Central memory CD8-positive, alpha-beta T cell (primary cell): Measurements from ENCODE around the gene DOP1A.
A peak's percentile ranks its signal among the peaks of the same experiment; 100 is the strongest.

Experiments used
- ATAC-seq: fragments of 150-1000 bp; cut with Tn5 transposase; replicated peaks from 2 replicates; pipeline ENCODE4 v1.10.0; 2022; ENCODE audit warnings: mild to moderate bottlenecking, moderate FRiP score, moderate number of reproducible peaks; ENCODE audit not compliant: poor library complexity, severe bottlenecking; ENCODE audit errors: extremely low read depth
- DNase-seq, 2 donors: peaks; one replicate each; pipeline ENCODE4 v3.0.0; 2021; ENCODE audit warnings: low spot score in 2 of 2
- H3K27ac Mint-ChIP-seq: one replicate; pipeline ENCODE4 v1.8.0; 2022; ENCODE audit warnings: low read depth, mild to moderate bottlenecking, moderate library complexity, mixed read lengths
- H3K27me3 Mint-ChIP-seq: one replicate; pipeline ENCODE4 v1.8.0; 2022; ENCODE audit warnings: mixed read lengths
- H3K36me3 Mint-ChIP-seq: one replicate; pipeline ENCODE4 v1.8.0; 2022; ENCODE audit warnings: mild to moderate bottlenecking, moderate library complexity, mixed read lengths; ENCODE audit not compliant: insufficient read depth
- H3K4me1 Mint-ChIP-seq: one replicate; pipeline ENCODE4 v1.8.0; 2022; ENCODE audit warnings: mixed read lengths
- H3K4me3 Mint-ChIP-seq: one replicate; pipeline ENCODE4 v1.8.0; 2022; ENCODE audit warnings: mild to moderate bottlenecking, moderate library complexity, mixed read lengths
- H3K9me3 Mint-ChIP-seq: one replicate; pipeline ENCODE4 v1.8.0; 2022; ENCODE audit warnings: mixed read lengths

DOP1A gene

DNA sequence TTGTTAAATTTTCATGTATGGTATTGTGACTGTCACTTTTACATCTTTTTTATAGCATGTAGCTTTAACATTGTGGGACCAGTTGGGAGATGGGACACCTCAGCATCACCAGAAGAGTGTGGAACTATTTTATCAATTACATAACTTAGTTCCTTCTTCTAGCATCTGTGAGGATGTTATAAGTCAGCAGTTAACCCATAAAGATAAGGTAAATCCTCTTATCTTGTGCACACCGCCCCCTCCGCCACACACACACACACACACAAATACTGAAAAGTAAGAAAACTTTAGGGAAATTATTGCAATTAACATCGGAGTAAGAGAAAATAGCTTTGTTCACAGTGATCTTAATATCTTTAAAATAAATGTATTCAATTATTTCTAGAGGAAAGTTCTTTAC, 64.7 kb downstream of the DOP1A start:
- DNase-seq (no peak), ATAC-seq (no peak)
- Mint-ChIP-seq H3K4me1 (no peaks in the 10 kb centered on the region), H3K27me3 (no peaks in the 10 kb centered on the region), H3K9me3 (no peaks in the 10 kb centered on the region), H3K27ac (no peak overlapping the region), H3K36me3 (peaks cover 36% of the 10 kb centered on the region), H3K4me3 (no peak overlapping the region)

GRCh38 chr6:83138118-83138722, 70.7 kb downstream of the DOP1A start:
- Mint-ChIP-seq H3K27ac (peak overlapping the region; percentile 35), H3K36me3 (peaks cover 28% of the 10 kb centered on the region), H3K27me3 (no peaks in the 10 kb centered on the region), H3K9me3 (no peaks in the 10 kb centered on the region), H3K4me3 (no peak overlapping the region), H3K4me1 (no peaks in the 10 kb centered on the region)
- ATAC-seq (no peak), DNase-seq (no peak)

DNA sequence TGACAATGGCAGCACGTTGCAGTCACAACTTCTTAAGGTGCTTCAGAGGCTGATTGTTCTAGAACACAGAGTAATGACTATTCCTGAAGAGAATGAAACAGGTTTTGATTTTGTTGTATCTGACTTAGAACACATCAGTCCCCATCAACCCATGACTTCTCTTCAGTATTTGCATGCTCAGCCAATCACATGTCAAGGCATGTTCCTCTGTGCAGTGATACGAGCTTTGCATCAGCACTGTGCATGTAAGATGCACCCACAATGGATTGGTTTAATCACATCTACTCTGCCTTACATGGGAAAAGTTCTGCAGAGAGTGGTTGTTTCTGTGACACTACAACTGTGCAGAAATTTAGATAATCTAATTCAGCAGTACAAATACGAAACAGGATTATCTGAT, 71.3 kb downstream of the DOP1A start:
- ATAC-seq (no peak), DNase-seq (no peak)
- Mint-ChIP-seq H3K36me3 (peaks cover 32% of the 10 kb centered on the region), H3K27ac (no peak overlapping the region), H3K9me3 (no peaks in the 10 kb centered on the region), H3K4me3 (no peak overlapping the region), H3K4me1 (no peaks in the 10 kb centered on the region), H3K27me3 (no peaks in the 10 kb centered on the region)

GRCh38 chr6:83151114-83151513, 83.6 kb downstream of the DOP1A start:
- ATAC-seq (no peak), DNase-seq (no peak)
- Mint-ChIP-seq H3K9me3 (no peaks in the 10 kb centered on the region), H3K36me3 (peaks cover 41% of the 10 kb centered on the region), H3K27me3 (no peaks in the 10 kb centered on the region), H3K27ac (no peak overlapping the region), H3K4me1 (peaks cover 7% of the 10 kb centered on the region), H3K4me3 (no peak overlapping the region)

DNA sequence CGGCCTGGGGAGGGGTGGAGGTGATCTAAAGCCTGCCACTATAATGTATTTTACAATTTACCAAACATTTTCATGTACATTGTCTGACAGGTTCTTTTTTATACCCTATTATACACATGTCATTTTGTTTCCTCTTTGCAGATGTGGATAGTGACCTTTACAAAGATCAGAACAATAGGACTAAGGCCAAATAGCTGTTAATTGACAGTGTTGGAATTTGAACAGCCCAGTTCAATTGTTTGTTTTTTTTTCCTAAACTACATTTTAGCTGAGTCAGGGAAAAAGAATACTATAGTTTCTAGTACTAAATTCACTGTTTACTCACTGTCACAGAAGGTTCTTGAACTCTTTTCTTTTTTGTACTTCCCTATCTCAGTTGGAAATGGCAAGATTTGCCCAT, 85.4 kb downstream of the DOP1A start:
- H3K4me3 Mint-ChIP-seq: no peak overlapping the region
- H3K9me3 Mint-ChIP-seq: no peaks in the 10 kb centered on the region
- H3K4me1 Mint-ChIP-seq: peaks cover 7% of the 10 kb centered on the region
- no peaks in the 10 kb centered on the region for H3K27me3 Mint-ChIP-seq
- H3K36me3 Mint-ChIP-seq: peaks cover 42% of the 10 kb centered on the region
- DNase-seq (no peak), ATAC-seq (no peak)
- H3K27ac Mint-ChIP-seq: no peak overlapping the region

- ATAC-seq (no peak), DNase-seq (no peak)
- Mint-ChIP-seq H3K9me3 (no peaks in the 10 kb centered on the region), H3K36me3 (peaks cover 38% of the 10 kb centered on the region), H3K27ac (no peak overlapping the region), H3K4me1 (peaks cover 7% of the 10 kb centered on the region), H3K4me3 (no peak overlapping the region), H3K27me3 (no peaks in the 10 kb centered on the region)
Observed at GRCh38 chr6:83153883-83154521, 86.5 kb downstream of the DOP1A start.

- no peaks in the 10 kb centered on the region for H3K4me1 Mint-ChIP-seq
- H3K4me3 Mint-ChIP-seq: no peak overlapping the region
- no peak overlapping the region for H3K27ac Mint-ChIP-seq
- H3K36me3 Mint-ChIP-seq: peaks cover 44% of the 10 kb centered on the region
- H3K9me3 Mint-ChIP-seq: no peaks in the 10 kb centered on the region
- ATAC-seq: no peak
- no peak for DNase-seq
- no peaks in the 10 kb centered on the region for H3K27me3 Mint-ChIP-seq
Observed at GRCh38 chr6:83155794-83156193, 88.3 kb downstream of the DOP1A start.

DNA sequence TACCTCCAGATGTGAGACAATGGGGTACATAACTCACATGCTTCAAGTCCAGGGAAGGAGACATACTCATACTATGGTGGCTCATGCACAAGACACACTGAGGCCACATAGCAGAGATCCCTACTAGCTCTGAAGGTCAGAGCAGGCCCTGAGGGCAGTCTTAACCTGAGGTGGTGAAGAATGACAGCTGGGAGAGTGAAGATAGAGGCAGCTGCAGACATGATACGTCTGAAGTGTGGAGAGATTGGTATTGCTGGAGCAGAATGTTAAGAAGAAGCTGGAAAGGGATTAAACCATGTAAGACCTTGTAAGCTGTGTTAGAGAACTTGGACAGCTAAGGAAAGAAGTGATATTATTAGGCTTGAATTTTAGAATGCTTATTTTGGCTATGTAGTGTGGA, 92.7 kb downstream of the DOP1A start:
- no peaks in the 10 kb centered on the region for H3K4me1 Mint-ChIP-seq
- H3K9me3 Mint-ChIP-seq: no peaks in the 10 kb centered on the region
- H3K36me3 Mint-ChIP-seq: peaks cover 33% of the 10 kb centered on the region
- no peak for DNase-seq
- no peak overlapping the region for H3K4me3 Mint-ChIP-seq
- no peaks in the 10 kb centered on the region for H3K27me3 Mint-ChIP-seq
- ATAC-seq: no peak
- H3K27ac Mint-ChIP-seq: peak overlapping the region; percentile 1

DNA sequence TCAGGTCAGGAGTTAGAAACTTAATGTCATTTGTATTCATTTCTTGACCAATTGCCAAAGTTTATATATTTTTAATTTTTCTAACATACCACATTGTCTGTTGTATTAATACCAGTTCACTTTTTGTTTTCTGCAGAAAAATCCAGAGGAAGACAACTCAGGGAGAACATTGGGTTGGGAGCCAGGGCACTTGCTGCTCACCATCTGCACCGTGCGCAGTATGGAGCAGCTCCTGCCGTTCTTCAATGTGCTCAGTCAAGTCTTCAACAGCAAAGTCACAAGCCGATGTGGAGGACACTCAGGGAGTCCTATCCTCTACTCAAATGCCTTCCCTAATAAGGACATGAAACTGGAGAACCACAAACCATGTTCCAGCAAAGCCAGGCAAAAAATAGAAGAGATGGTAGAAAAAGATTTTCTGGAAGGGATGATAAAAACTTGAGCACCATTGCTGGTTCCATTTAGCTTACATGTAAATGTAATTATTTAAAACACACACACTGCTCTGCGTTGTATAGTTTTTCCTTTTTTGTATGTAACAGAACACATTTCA, 100.3 kb downstream of the DOP1A start:
- peaks cover 51% of the 10 kb centered on the region for H3K36me3 Mint-ChIP-seq
- H3K9me3 Mint-ChIP-seq: no peaks in the 10 kb centered on the region
- H3K4me3 Mint-ChIP-seq: no peak overlapping the region
- ATAC-seq (no peak), DNase-seq (no peak)
- H3K27ac Mint-ChIP-seq: no peak overlapping the region
- no peaks in the 10 kb centered on the region for H3K27me3 Mint-ChIP-seq
- H3K4me1 Mint-ChIP-seq: no peaks in the 10 kb centered on the region

DNA sequence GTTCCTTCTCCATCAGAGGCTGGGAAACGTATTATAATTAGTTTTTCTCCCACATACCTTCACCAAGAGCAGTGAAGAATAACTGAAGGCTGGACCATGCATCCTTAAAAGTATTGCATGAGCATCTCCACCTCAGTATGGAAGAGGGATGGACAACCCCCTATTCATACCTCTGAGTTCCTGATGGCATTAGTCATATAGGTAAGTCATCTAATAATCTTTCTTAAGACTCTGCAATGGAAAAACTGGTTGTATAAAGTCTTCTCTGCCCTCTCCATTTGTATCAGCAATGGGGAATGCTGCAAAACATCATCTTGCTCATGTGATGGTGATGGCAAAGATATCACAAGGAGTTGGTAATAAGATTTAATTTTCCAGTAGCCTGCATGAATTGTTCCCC, 101.1 kb downstream of the DOP1A start:
- H3K27me3 Mint-ChIP-seq: no peaks in the 10 kb centered on the region
- H3K27ac Mint-ChIP-seq: no peak overlapping the region
- ATAC-seq: no peak
- no peak overlapping the region for H3K4me3 Mint-ChIP-seq
- peaks cover 53% of the 10 kb centered on the region for H3K36me3 Mint-ChIP-seq
- no peaks in the 10 kb centered on the region for H3K9me3 Mint-ChIP-seq
- H3K4me1 Mint-ChIP-seq: no peaks in the 10 kb centered on the region
- DNase-seq: no peak

DNA sequence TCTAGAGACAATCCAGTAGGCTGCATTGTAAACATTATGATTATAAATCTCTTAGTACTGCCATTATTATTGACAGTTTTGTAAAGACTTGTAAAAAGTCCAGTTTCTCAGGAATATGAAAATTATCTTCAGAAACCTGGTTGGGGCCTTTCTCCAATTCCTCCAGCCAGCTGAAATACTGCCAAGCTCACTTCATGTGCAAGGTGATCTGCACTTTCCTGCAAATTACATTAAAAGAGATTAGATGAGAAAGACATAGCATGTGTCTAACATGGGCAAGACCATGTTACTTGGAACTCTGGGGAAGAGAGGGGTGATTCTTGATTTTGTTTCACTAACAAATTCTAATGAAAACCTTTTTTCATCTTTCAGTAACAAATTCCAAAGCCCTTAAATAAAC, 101.6 kb downstream of the DOP1A start:
- H3K27me3 Mint-ChIP-seq: no peaks in the 10 kb centered on the region
- H3K4me3 Mint-ChIP-seq: no peak overlapping the region
- H3K27ac Mint-ChIP-seq: no peak overlapping the region
- H3K36me3 Mint-ChIP-seq: peaks cover 57% of the 10 kb centered on the region
- DNase-seq (no peak), ATAC-seq (no peak)
- no peaks in the 10 kb centered on the region for H3K4me1 Mint-ChIP-seq
- no peaks in the 10 kb centered on the region for H3K9me3 Mint-ChIP-seq

GRCh38 chr6:83169511-83169910, 102.0 kb downstream of the DOP1A start:
- H3K27me3 Mint-ChIP-seq: no peaks in the 10 kb centered on the region
- no peak overlapping the region for H3K27ac Mint-ChIP-seq
- peaks cover 60% of the 10 kb centered on the region for H3K36me3 Mint-ChIP-seq
- no peak for DNase-seq
- no peak overlapping the region for H3K4me3 Mint-ChIP-seq
- no peaks in the 10 kb centered on the region for H3K4me1 Mint-ChIP-seq
- H3K9me3 Mint-ChIP-seq: no peaks in the 10 kb centered on the region
- no peak for ATAC-seq

- peaks cover 44% of the 10 kb centered on the region for H3K36me3 Mint-ChIP-seq
- H3K27ac Mint-ChIP-seq: no peak overlapping the region
Observed at GRCh38 chr6:83176246-83176645, 108.8 kb downstream of the DOP1A start.

More at GRCh38 chr6:83176246-83176645, 108.8 kb downstream of the DOP1A start:
- no peaks in the 10 kb centered on the region for H3K27me3 Mint-ChIP-seq
- no peak for ATAC-seq
- H3K4me3 Mint-ChIP-seq: no peak overlapping the region
- no peak for DNase-seq
- no peaks in the 10 kb centered on the region for H3K9me3 Mint-ChIP-seq
- no peaks in the 10 kb centered on the region for H3K4me1 Mint-ChIP-seq
